ENCODE data around the gene VENTX. TPM values are rescaled to one million over a fixed set of nuclear protein-coding genes. Genes with fewer than 3 reads are reported as not detected.

Gene VENTX
- total RNA-seq, 1 experiment from 2014 or later: not detected

DNA sequence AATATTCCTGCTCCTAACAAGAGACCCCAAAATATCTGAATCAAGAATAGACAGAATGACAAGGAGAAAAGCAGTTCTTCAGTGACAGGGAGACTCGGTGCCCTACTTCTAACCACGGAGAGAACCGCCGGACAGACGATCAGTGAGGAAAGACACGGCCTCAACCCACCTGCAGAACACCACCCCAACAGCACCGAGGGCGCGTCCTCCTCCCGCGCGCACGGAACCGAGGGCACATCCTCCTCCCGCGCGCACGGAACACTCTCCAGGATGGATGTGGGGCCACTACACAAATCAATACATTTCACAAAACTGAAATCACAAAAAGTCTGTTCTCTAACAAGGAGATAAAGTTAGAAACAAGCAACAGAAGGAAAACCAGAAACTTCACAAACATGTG lies 48.7 kb downstream of the VENTX start:
- H3K9ac ChIP-seq (ENCODE audit: low read length): no peak overlapping the region
- TF ChIP-seq EZH2 (IDR thresholded peaks at IDR 0.05; ENCODE audit: low read length, unreplicated experiment): no peak
- TF ChIP-seq EZH2phosphoT487 (IDR thresholded peaks at IDR 0.05; ENCODE audit: borderline replicate concordance, low read length): no peak
- TF ChIP-seq, protein P1, sequence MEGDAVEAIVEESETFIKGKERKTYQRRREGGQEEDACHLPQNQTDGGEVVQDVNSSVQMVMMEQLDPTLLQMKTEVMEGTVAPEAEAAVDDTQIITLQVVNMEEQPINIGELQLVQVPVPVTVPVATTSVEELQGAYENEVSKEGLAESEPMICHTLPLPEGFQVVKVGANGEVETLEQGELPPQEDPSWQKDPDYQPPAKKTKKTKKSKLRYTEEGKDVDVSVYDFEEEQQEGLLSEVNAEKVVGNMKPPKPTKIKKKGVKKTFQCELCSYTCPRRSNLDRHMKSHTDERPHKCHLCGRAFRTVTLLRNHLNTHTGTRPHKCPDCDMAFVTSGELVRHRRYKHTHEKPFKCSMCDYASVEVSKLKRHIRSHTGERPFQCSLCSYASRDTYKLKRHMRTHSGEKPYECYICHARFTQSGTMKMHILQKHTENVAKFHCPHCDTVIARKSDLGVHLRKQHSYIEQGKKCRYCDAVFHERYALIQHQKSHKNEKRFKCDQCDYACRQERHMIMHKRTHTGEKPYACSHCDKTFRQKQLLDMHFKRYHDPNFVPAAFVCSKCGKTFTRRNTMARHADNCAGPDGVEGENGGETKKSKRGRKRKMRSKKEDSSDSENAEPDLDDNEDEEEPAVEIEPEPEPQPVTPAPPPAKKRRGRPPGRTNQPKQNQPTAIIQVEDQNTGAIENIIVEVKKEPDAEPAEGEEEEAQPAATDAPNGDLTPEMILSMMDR (conservative IDR thresholded peaks at IDR 0.05; ENCODE audit: low read depth, low read length): no peak
- no peaks in the 10 kb centered on the region for H3K9me3 ChIP-seq (ENCODE audit: low read length)
- no peak overlapping the region for H3K27ac ChIP-seq (ENCODE audit: low read length)
- H3K4me1 ChIP-seq (ENCODE audit: insufficient read depth, low read length): no peaks in the 10 kb centered on the region
- intact Hi-C loops (cut with micrococcal nuclease): no loop called here
- no peak for ATAC-seq
- no peaks in the 10 kb centered on the region for H3K27me3 ChIP-seq (ENCODE audit: low read length)
- DNase-seq: no peak
- no peaks in the 10 kb centered on the region for H3F3A ChIP-seq (ENCODE audit: low read length, unreplicated experiment)
- H3K9me2 ChIP-seq (replicated peaks; ENCODE audit: low read length): no peaks in the 10 kb centered on the region
- H3K4me2 ChIP-seq (ENCODE audit: low read length): no peak overlapping the region
- H2AFZ ChIP-seq (ENCODE audit: low read length): no peak overlapping the region
- peaks cover 21% of the 10 kb centered on the region; the same call in 1 of the 2 replicates for H3K36me3 ChIP-seq (ENCODE audit: low read depth, low read length)
- CTCF ChIA-PET: no interaction called here
- H3K4me3 ChIP-seq (ENCODE audit: low read length): no peak overlapping the region
- H4K20me1 ChIP-seq (ENCODE audit: low read length): no peaks in the 10 kb centered on the region
- POLR2A ChIA-PET (ENCODE audit: unreplicated experiment): no interaction called here
- no peaks in the 10 kb centered on the region; the same call in 1 of the 2 replicates for H3K79me2 ChIP-seq (ENCODE audit: low read length)
- BruUV-seq (replicated peaks): no TSS peak

DNA sequence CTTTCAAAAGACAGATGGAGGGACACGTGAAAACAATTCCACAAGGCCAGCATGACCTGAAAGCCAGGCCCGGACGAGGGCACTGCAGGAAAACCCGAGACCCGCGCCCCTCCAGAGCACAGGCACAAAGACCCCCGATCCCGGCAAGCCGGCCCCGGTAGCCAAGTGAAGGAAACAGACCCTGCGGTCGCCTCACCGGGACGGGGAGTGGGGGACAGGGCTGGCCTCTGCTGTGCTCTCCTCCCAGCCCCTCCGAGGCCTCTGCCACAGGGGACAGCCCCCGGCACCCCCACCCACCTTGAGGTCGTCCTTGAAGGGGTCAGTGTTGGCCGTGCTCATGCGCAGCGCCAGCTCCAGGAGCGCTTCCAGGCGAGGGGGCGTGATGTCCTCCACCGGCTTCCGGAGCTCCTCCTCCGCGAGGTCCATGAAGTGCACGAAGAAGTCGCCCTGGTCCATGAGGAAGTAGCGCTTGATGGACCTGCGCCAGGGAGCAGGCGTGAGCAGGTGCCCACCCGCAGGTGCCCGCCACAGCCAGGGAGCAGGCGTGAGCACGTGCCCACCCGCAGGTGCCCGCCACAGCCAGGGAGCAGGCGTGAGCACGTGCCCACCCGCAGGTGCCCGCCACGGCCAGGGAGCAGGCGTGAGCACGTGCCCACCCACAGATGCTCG lies 50.3 kb downstream of the VENTX start:
- peaks cover 25% of the 10 kb centered on the region; the same call in 1 of the 2 replicates for H3K36me3 ChIP-seq (ENCODE audit: low read depth, low read length)
- intact Hi-C loops (cut with micrococcal nuclease): no loop called here
- H3K27ac ChIP-seq (ENCODE audit: low read length): no peak overlapping the region
- ChIA-PET CTCF (no interaction called here), POLR2A (ENCODE audit: unreplicated experiment) (no interaction called here)
- DNase-seq: no peak
- TF ChIP-seq EZH2 (IDR thresholded peaks at IDR 0.05; ENCODE audit: low read length, unreplicated experiment) (no peak), EZH2phosphoT487 (IDR thresholded peaks at IDR 0.05; ENCODE audit: borderline replicate concordance, low read length) (no peak)
- TF ChIP-seq, protein P1 (conservative IDR thresholded peaks at IDR 0.05; ENCODE audit: low read depth, low read length): no peak
- H3K4me3 ChIP-seq (ENCODE audit: low read length): no peak overlapping the region
- H3K9ac ChIP-seq (ENCODE audit: low read length): no peak overlapping the region
- no peaks in the 10 kb centered on the region for H3K9me2 ChIP-seq (replicated peaks; ENCODE audit: low read length)
- no peaks in the 10 kb centered on the region for H3K9me3 ChIP-seq (ENCODE audit: low read length)
- no peak overlapping the region for H3K4me2 ChIP-seq (ENCODE audit: low read length)
- H3K79me2 ChIP-seq (ENCODE audit: low read length): no peaks in the 10 kb centered on the region; the same call in 1 of the 2 replicates
- no peaks in the 10 kb centered on the region for H4K20me1 ChIP-seq (ENCODE audit: low read length)
- no peak for ATAC-seq
- no peaks in the 10 kb centered on the region for H3F3A ChIP-seq (ENCODE audit: low read length, unreplicated experiment)
- no peak overlapping the region for H2AFZ ChIP-seq (ENCODE audit: low read length)
- no TSS peak for BruUV-seq (replicated peaks)
- H3K27me3 ChIP-seq (ENCODE audit: low read length): no peaks in the 10 kb centered on the region
- peaks cover 7% of the 10 kb centered on the region for H3K4me1 ChIP-seq (ENCODE audit: insufficient read depth, low read length)

DNA sequence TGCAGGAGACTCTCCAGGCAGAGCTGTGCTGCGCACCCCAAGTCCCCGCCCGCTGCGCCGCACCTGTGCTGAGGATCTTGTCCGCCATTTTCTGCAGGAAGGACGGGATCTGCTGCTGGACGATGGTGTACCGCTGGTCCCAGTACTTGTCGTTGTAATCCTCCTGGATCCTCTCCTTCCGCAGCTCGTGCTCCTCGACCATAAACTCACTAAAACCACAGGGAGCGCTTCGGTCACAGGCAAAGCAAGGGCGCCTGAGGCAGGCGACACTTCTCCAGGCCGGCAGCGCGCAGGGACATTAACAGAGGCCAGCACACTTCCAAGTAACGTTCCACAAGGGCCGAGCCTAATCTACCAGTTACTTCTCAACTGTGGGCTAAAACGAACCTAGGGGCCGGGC lies 52.1 kb downstream of the VENTX start:
- ATAC-seq (no peak), DNase-seq (no peak)
- peaks cover 23% of the 10 kb centered on the region for H3K4me1 ChIP-seq (ENCODE audit: insufficient read depth, low read length)
- POLR2A ChIA-PET (ENCODE audit: unreplicated experiment): no interaction called here
- CTCF ChIA-PET: no interaction called here
- TF ChIP-seq, protein P1 (conservative IDR thresholded peaks at IDR 0.05; ENCODE audit: low read depth, low read length): no peak
- TF ChIP-seq EZH2phosphoT487 (IDR thresholded peaks at IDR 0.05; ENCODE audit: borderline replicate concordance, low read length) (no peak), EZH2 (IDR thresholded peaks at IDR 0.05; ENCODE audit: low read length, unreplicated experiment) (no peak)
- H2AFZ ChIP-seq (ENCODE audit: low read length): no peak overlapping the region
- no TSS peak for BruUV-seq (replicated peaks)
- H3K9ac ChIP-seq (ENCODE audit: low read length): no peak overlapping the region
- no peak overlapping the region for H3K4me3 ChIP-seq (ENCODE audit: low read length)
- no peaks in the 10 kb centered on the region for H4K20me1 ChIP-seq (ENCODE audit: low read length)
- no peaks in the 10 kb centered on the region for H3K9me2 ChIP-seq (replicated peaks; ENCODE audit: low read length)
- peaks cover 14% of the 10 kb centered on the region; the same call in 1 of the 2 replicates for H3K36me3 ChIP-seq (ENCODE audit: low read depth, low read length)
- no peak overlapping the region for H3K4me2 ChIP-seq (ENCODE audit: low read length)
- no peaks in the 10 kb centered on the region for H3K27me3 ChIP-seq (ENCODE audit: low read length)
- H3K79me2 ChIP-seq (ENCODE audit: low read length): no peaks in the 10 kb centered on the region; the same call in 1 of the 2 replicates
- H3K9me3 ChIP-seq (ENCODE audit: low read length): no peaks in the 10 kb centered on the region
- H3K27ac ChIP-seq (ENCODE audit: low read length): no peak overlapping the region
- intact Hi-C loops (cut with micrococcal nuclease): no loop called here
- H3F3A ChIP-seq (ENCODE audit: low read length, unreplicated experiment): no peaks in the 10 kb centered on the region

All from PC-3 (cell line).